ENCODE data around the gene CEACAM1.
"Not testable (repeated sequence)": the region's sequence is repeated elsewhere in the genome, so short reads cannot be mapped to it uniquely, and the experiment has no call there.

CEACAM1 gene

DNA sequence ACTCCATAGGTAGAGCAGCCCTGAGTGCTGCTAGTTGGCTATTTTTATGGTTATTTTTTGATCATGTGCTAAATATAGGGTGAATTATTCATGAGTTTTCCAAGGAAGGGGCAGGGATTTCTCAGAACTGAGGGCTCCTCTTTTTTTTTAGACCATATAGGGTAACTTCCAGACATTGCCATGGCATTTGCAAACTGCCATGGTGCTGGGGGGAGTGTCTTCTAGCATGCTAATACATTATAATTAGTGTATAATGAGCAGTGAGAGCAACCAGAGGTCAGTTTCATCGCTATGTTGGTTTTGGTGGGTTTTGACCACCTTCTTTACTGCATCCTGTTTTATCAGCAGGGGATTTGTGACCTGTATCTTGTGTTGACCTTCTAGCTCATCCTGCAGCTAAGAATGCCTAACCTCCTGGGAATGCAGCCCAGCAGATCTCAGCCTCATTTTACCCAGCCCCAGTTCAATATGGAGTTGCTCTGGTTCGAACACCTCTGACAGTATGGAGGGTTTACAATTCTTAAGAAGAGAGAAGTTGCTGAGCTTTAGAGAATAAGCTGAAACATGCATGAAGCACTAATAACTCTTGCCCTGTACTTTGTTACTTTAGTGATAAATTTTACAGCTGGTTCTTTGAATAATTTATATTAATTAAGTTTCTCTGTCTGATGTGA, 31.7 kb downstream of the CEACAM1 start:
- DNase-seq (ENCODE audit: low read depth, low spot score) = no peak
- Histone ChIP-seq H3K36me3 (ENCODE audit: insufficient read depth, insufficient read length, low read length) (no peaks in the 10 kb centered on the region), H3K4me3 (ENCODE audit: insufficient read length, low read depth) (no peak overlapping the region)

DNA sequence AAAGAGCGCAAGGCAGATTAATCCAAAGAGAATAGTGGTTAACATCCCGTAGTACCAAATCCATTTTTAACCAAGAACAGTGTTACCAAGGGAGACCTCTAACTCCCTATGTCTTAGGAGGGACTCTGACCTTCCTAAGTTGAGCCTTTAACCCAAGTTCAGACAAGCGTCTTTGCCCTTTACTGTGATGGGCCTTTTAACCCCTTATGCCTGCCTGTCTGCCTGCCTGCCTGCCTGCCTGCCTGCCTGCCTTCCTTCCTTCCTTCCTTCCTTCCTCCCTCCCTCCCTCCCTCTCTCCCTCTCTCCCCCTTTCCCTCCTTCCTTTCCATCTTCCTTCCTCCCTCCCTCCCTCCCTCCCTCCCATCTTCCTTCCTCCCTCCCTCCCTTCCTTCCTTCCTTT, 32.6 kb downstream of the CEACAM1 start:
- no peak overlapping the region for H3K9ac ChIP-seq (ENCODE audit: insufficient read length, low read depth)

More for the DNA sequence above, 31.7 kb downstream of the CEACAM1 start:
- Histone ChIP-seq H3K27me3 (ENCODE audit: insufficient read depth, insufficient read length) (no peaks in the 10 kb centered on the region), H3K9me3 (ENCODE audit: insufficient read depth, low read length) (no peaks in the 10 kb centered on the region), H3K9ac (ENCODE audit: insufficient read length, low read depth) (no peak overlapping the region), H3K4me1 (ENCODE audit: insufficient read depth, insufficient read length) (no peaks in the 10 kb centered on the region)
- TF ChIP-seq ZNF274 (IDR thresholded peaks at IDR 0.05; ENCODE audit: low read depth, low read length) (no peak), SUZ12 (IDR thresholded peaks at IDR 0.05; ENCODE audit: extremely low read depth, insufficient read depth, insufficient read length) (no peak), YY1 (IDR thresholded peaks at IDR 0.05; ENCODE audit: insufficient read depth, insufficient read length) (no peak)

DNA sequence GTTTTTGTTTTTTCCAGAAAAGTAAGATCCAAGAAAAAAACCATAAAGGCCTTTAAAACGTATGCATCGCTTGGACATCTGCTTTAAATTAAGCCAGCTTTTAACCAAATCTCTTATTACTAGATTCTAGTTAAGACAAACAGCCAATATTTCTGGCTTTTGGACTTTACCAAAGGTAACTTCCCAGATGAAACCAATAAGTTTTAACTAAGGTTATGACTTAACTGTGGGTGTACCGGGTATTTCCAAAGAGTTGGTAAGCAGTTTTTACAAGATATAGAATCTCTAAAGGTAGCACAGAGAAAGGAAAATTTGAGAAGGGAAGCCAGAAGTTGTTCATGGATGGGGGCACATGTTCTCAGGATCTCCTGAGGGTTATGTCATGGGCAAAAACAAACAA, 34.0 kb downstream of the CEACAM1 start:
- TF ChIP-seq SUZ12 (IDR thresholded peaks at IDR 0.05; ENCODE audit: extremely low read depth, insufficient read depth, insufficient read length) (no peak), ZNF274 (IDR thresholded peaks at IDR 0.05; ENCODE audit: low read depth, low read length) (no peak), YY1 (IDR thresholded peaks at IDR 0.05; ENCODE audit: insufficient read depth, insufficient read length) (no peak)
- Histone ChIP-seq H3K36me3 (ENCODE audit: insufficient read depth, insufficient read length, low read length) (no peaks in the 10 kb centered on the region), H3K4me3 (ENCODE audit: insufficient read length, low read depth) (no peak overlapping the region), H3K27me3 (ENCODE audit: insufficient read depth, insufficient read length) (no peaks in the 10 kb centered on the region), H3K4me1 (ENCODE audit: insufficient read depth, insufficient read length) (no peaks in the 10 kb centered on the region), H3K9ac (ENCODE audit: insufficient read length, low read depth) (no peak overlapping the region), H3K9me3 (ENCODE audit: insufficient read depth, low read length) (no peaks in the 10 kb centered on the region)
- DNase-seq (ENCODE audit: low read depth, low spot score) = no peak

More for the DNA sequence above, 32.6 kb downstream of the CEACAM1 start:
- no peak for TF ChIP-seq ZNF274 (IDR thresholded peaks at IDR 0.05; ENCODE audit: low read depth, low read length)
- no peak for TF ChIP-seq YY1 (IDR thresholded peaks at IDR 0.05; ENCODE audit: insufficient read depth, insufficient read length)
- no peak for TF ChIP-seq SUZ12 (IDR thresholded peaks at IDR 0.05; ENCODE audit: extremely low read depth, insufficient read depth, insufficient read length)
- DNase-seq (ENCODE audit: low read depth, low spot score) = no peak
- Histone ChIP-seq H3K9me3 (ENCODE audit: insufficient read depth, low read length) (no peaks in the 10 kb centered on the region), H3K4me3 (ENCODE audit: insufficient read length, low read depth) (no peak overlapping the region), H3K4me1 (ENCODE audit: insufficient read depth, insufficient read length) (no peaks in the 10 kb centered on the region), H3K27me3 (ENCODE audit: insufficient read depth, insufficient read length) (no peaks in the 10 kb centered on the region), H3K36me3 (ENCODE audit: insufficient read depth, insufficient read length, low read length) (no peaks in the 10 kb centered on the region)

DNA sequence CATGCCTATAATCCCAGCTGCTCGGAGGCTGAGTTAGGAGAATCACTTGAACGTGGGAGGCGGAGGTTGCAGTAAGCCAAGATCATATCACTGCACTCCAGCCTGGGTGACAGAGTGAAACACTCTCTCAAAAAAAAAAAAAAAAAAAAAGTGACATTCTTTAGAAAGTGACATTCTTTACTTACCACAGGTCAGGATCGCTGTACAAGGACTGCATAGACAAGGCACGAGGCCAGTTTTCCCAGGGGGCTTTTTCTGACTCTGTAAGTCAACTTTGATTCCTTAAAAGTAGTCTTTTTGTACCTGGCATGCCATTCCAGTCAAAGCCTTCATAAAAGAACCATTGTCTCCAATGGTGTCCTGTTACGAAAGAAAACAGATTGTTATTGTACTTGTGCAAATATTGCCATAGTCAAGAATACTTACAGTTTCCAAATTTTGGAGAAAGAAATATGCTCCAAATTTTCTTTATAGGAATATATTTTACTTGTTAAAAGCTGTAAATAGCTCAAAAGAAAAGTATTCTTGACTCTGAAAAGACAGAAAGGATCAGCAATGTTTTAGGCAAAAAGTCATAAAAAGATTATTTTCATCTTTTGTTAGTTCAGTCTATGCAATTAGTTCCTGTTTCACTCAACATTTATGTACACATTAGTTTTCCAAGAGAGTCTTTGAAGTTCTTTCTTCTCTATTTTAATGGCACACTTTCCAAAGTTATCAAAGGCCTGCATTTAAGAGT, 39.3 kb downstream of the CEACAM1 start:
- Histone ChIP-seq H3K4me3 (ENCODE audit: insufficient read length, low read depth) (no peak overlapping the region), H3K36me3 (ENCODE audit: insufficient read depth, insufficient read length, low read length) (no peaks in the 10 kb centered on the region), H3K4me1 (ENCODE audit: insufficient read depth, insufficient read length) (no peaks in the 10 kb centered on the region), H3K9ac (ENCODE audit: insufficient read length, low read depth) (no peak overlapping the region), H3K9me3 (ENCODE audit: insufficient read depth, low read length) (no peaks in the 10 kb centered on the region), H3K27me3 (ENCODE audit: insufficient read depth, insufficient read length) (no peaks in the 10 kb centered on the region)
- TF ChIP-seq YY1 (IDR thresholded peaks at IDR 0.05; ENCODE audit: insufficient read depth, insufficient read length) (no peak), ZNF274 (IDR thresholded peaks at IDR 0.05; ENCODE audit: low read depth, low read length) (no peak), SUZ12 (IDR thresholded peaks at IDR 0.05; ENCODE audit: extremely low read depth, insufficient read depth, insufficient read length) (no peak)
- DNase-seq (ENCODE audit: low read depth, low spot score) = no peak

DNA sequence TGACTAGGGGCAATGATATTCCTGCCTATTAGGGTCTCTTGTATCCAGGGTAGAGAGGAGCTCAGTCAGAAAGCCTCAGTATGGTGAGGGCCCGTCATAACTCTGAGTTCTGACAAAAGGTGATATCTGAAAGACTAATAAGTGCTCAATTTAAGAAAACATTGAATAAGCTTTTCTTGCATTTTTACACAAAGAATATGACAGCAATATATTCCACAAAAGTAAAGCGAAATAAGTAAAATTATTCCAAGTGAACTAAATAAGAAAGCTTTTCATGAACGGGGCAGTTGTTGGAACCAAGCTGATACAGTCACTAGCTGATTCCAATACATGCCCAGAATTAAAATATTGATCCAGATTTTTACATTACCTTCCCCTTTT, 40.5 kb downstream of the CEACAM1 start:
- Histone ChIP-seq H3K9me3 (ENCODE audit: insufficient read depth, low read length) (no peaks in the 10 kb centered on the region), H3K4me1 (ENCODE audit: insufficient read depth, insufficient read length) (no peaks in the 10 kb centered on the region), H3K27me3 (ENCODE audit: insufficient read depth, insufficient read length) (no peaks in the 10 kb centered on the region), H3K4me3 (ENCODE audit: insufficient read length, low read depth) (no peak overlapping the region), H3K36me3 (ENCODE audit: insufficient read depth, insufficient read length, low read length) (no peaks in the 10 kb centered on the region), H3K9ac (ENCODE audit: insufficient read length, low read depth) (no peak overlapping the region)
- TF ChIP-seq SUZ12 (IDR thresholded peaks at IDR 0.05; ENCODE audit: extremely low read depth, insufficient read depth, insufficient read length) = no peak
- TF ChIP-seq ZNF274 (IDR thresholded peaks at IDR 0.05; ENCODE audit: low read depth, low read length) = no peak
- no peak for TF ChIP-seq YY1 (IDR thresholded peaks at IDR 0.05; ENCODE audit: insufficient read depth, insufficient read length)
- DNase-seq (ENCODE audit: low read depth, low spot score) = no peak

DNA sequence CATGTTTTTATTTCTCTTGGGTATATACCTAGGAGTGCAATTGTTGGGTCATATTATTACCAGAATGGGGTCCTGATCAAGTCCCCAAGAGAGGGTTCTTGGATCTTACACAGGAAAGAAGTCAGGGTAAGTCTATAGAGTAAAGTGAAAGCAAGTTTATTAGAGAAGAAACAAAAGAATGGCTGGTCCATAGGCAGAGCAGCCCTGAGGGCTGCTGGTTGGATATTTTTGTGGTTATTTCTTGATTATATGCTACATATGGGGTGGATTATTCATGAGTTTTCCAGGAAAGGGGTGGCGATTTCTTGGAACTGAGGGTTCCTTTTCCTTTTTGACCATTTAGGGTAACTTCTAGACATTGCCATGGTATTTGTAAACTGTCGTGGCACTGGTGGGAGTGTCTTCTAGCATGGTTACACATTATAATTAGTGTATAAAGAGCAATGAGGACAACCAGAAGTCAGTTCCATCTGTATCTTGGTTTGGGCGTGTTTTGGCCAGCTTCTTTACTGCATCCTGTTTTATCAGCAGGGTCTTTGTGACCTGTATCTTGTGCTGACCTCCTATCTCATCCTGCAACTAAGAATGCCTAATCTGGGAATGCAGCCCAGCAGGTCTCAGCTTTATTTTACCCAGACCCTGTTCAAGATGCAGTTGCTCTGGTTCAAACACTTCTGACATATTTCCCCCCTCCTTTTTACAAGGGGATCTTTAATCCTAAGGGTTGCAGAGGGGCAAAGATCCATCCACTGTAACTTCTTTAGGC, 41.1 kb downstream of the CEACAM1 start:
- H3K36me3 ChIP-seq (ENCODE audit: insufficient read depth, insufficient read length, low read length) = no peaks in the 10 kb centered on the region
- no peak for TF ChIP-seq SUZ12 (IDR thresholded peaks at IDR 0.05; ENCODE audit: extremely low read depth, insufficient read depth, insufficient read length)
- no peak for TF ChIP-seq YY1 (IDR thresholded peaks at IDR 0.05; ENCODE audit: insufficient read depth, insufficient read length)
- TF ChIP-seq ZNF274 (IDR thresholded peaks at IDR 0.05; ENCODE audit: low read depth, low read length) = no peak
- no peak overlapping the region for H3K4me3 ChIP-seq (ENCODE audit: insufficient read length, low read depth)
- no peak for DNase-seq (ENCODE audit: low read depth, low spot score)
- no peaks in the 10 kb centered on the region for H3K27me3 ChIP-seq (ENCODE audit: insufficient read depth, insufficient read length)
- no peaks in the 10 kb centered on the region for H3K4me1 ChIP-seq (ENCODE audit: insufficient read depth, insufficient read length)
- no peak overlapping the region for H3K9ac ChIP-seq (ENCODE audit: insufficient read length, low read depth)
- H3K9me3 ChIP-seq (ENCODE audit: insufficient read depth, low read length) = no peaks in the 10 kb centered on the region

DNA sequence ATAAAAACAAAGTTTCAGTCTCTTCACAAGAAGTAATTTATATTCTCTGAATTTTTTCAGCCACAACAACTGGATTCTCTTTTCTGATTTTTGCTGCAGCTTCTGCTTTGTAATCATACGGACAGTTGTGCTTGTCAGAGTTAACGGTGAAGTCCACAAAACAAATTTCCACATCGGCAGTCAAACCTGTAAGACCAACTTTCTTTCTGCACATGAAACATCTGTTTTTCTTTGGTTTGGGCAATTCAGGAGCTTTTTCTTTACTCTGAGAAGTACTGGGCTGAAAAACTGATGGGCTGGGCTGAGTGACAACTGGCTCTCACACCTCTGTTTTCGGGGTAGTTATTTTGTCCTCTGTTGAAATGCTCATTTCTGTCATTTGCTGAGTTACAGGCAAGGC, 43.2 kb downstream of the CEACAM1 start:
- DNase-seq (ENCODE audit: low read depth, low spot score); H3K36me3 ChIP-seq (ENCODE audit: insufficient read depth, insufficient read length, low read length); H3K27me3 ChIP-seq (ENCODE audit: insufficient read depth, insufficient read length); H3K4me3 ChIP-seq (ENCODE audit: insufficient read length, low read depth); H3K9ac ChIP-seq (ENCODE audit: insufficient read length, low read depth); H3K9me3 ChIP-seq (ENCODE audit: insufficient read depth, low read length); H3K4me1 ChIP-seq (ENCODE audit: insufficient read depth, insufficient read length): not testable (repeated sequence)

Measured in NT2/D1 (cell line).